Stimulated activated CD8-positive, alpha-beta memory T cell treated with anti-CD3 and anti-CD28 coated beads, Interleukin-2, amount 100 ng/mL, for 48 hours (primary cell): Measurements from ENCODE around the gene TDRD7.
A peak's percentile ranks its signal among the peaks of the same experiment; 100 is the strongest.

Experiments used
- DNase-seq, 2 donors: peaks; one replicate each; pipeline ENCODE4 v3.0.0-alpha.2; 2020; ENCODE audit warnings: low read depth in 2 of 2

TDRD7 gene

GRCh38 chr9:97411789-97412625, at the start of gene TDRD7:
TSS of gene TDRD7 (plus strand) at chr9:97412096. CDS start at chr9:97428466, 16,370 bp downstream.
- peak; percentile 82 to 85 for DNase-seq

- DNase-seq = no peak
Observed at GRCh38 chr9:97362777-97363545, 48.9 kb upstream of the TDRD7 start.

- no peak for DNase-seq
Observed at GRCh38 chr9:97363661-97364299, 48.1 kb upstream of the TDRD7 start.

GRCh38 chr9:97364769-97365490, 47.0 kb upstream of the TDRD7 start:
- DNase-seq = no peak

- no peak for DNase-seq
Observed at GRCh38 chr9:97365634-97366033, 46.3 kb upstream of the TDRD7 start.

GRCh38 chr9:97366476-97366875, 45.4 kb upstream of the TDRD7 start:
- no peak for DNase-seq

GRCh38 chr9:97366889-97367288, 45.0 kb upstream of the TDRD7 start:
- DNase-seq = no peak

- no peak for DNase-seq
Observed at GRCh38 chr9:97367729-97368128, 44.2 kb upstream of the TDRD7 start.

GRCh38 chr9:97368964-97369363, 42.9 kb upstream of the TDRD7 start:
- no peak for DNase-seq

- no peak for DNase-seq
Observed at GRCh38 chr9:97372580-97372979, 39.3 kb upstream of the TDRD7 start.

- DNase-seq = no peak
Observed at GRCh38 chr9:97373331-97373730, 38.6 kb upstream of the TDRD7 start.

GRCh38 chr9:97374811-97375210, 37.1 kb upstream of the TDRD7 start:
- no peak for DNase-seq

- DNase-seq = no peak
Observed at GRCh38 chr9:97376902-97377301, 35.0 kb upstream of the TDRD7 start.

- no peak for DNase-seq
Observed at GRCh38 chr9:97382099-97382718, 29.7 kb upstream of the TDRD7 start.

- no peak for DNase-seq
Observed at GRCh38 chr9:97384406-97385262, 27.3 kb upstream of the TDRD7 start.

- no peak for DNase-seq
Observed at GRCh38 chr9:97385626-97386264, 26.2 kb upstream of the TDRD7 start.

GRCh38 chr9:97386265-97386633, 25.6 kb upstream of the TDRD7 start:
- no peak for DNase-seq

- peak; percentile 64 to 75 for DNase-seq
Observed at GRCh38 chr9:97386733-97387503, 25.0 kb upstream of the TDRD7 start.

GRCh38 chr9:97387504-97387886, 24.4 kb upstream of the TDRD7 start:
- no peak for DNase-seq
